NCI-H1092 treated with DMSO at 0.1 percent for 48 hours (cell line): ENCODE results near the gene ATP6V0B.

Experiments used
- DNase-seq: peaks from one replicate; lab custom pipeline; 2025; lab: John Stamatoyannopoulos, UW

ATP6V0B gene

GRCh38 chr1:43984855-43985254 is 10.1 kb downstream of the ATP6V0B start:
- DNase-seq: no peak

GRCh38 chr1:43985984-43986595 is 11.3 kb downstream of the ATP6V0B start:
- DNase-seq: no peak

- no peak for DNase-seq
Observed at GRCh38 chr1:43986712-43987111, 12.0 kb downstream of the ATP6V0B start.

DNA sequence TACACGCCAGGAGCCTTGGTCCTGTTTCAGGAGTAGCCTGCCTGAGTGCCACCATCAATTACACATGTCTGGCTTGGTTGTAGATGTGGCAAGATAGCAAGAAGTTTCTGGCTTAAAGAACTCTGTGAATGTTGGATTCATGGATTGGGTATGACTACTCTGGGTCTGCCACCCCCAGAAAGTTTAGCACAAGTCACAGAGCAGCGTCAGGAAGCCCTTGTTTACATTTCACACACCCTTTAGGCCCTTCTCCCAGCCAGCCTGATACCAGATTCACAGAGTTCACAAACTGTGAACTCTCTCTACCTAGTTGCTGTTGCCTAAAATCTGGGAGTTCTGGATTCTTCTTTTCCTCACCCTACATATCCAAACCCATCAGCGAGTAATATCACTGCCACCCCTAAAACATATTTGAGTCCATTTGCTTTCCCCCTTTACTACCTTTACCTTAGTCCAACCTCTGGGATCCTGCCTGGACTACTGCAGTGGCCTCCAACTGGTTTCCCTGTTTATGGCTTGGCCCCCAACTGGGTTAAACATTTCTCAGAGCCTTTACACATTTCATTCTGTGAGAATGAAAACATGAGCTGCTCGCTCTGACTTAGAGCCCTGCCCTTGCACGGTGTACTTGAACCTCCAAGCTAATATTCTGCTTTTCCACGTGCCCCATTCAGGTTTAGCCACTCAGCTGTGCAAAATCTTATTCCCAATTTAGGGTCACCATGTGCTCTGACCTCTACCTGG is 12.6 kb downstream of the ATP6V0B start:
- DNase-seq: no peak

DNA sequence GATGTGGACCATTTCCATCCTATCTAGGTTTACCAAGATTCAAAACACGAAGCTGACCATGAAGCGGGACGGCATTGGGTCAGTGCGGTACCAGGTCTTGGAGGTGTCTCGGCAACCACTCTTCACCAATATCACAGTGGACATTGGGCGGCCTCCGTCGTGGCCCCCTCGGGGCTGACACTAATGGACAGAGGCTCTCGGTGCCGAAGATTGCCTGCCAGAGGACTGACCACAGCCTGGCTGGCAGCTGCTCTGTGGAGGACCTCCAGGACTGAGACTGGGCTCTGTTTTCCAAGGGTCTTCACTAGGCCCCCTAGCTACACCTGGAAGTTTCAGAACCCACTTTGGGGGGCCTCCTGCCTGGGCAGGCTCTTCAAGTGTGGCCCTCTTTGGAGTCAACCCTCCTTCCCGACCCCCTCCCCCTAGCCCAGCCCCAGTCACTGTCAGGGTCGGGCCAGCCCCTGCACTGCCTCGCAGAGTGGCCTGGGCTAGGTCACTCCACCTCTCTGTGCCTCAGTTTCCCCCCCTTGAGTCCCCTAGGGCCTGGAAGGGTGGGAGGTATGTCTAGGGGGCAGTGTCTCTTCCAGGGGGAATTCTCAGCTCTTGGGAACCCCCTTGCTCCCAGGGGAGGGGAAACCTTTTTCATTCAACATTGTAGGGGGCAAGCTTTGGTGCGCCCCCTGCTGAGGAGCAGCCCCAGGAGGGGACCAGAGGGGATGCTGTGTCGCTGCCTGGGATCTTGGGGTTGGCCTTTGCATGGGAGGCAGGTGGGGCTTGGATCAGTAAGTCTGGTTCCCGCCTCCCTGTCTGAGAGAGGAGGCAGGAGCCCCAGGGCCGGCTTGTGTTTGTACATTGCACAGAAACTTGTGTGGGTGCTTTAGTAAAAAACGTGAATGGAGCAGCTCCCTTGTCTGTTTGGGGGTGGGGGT is 15.8 kb downstream of the ATP6V0B start:
- no peak for DNase-seq

- no peak for DNase-seq
Observed at GRCh38 chr1:43991200-43991475, 16.4 kb downstream of the ATP6V0B start.

DNA sequence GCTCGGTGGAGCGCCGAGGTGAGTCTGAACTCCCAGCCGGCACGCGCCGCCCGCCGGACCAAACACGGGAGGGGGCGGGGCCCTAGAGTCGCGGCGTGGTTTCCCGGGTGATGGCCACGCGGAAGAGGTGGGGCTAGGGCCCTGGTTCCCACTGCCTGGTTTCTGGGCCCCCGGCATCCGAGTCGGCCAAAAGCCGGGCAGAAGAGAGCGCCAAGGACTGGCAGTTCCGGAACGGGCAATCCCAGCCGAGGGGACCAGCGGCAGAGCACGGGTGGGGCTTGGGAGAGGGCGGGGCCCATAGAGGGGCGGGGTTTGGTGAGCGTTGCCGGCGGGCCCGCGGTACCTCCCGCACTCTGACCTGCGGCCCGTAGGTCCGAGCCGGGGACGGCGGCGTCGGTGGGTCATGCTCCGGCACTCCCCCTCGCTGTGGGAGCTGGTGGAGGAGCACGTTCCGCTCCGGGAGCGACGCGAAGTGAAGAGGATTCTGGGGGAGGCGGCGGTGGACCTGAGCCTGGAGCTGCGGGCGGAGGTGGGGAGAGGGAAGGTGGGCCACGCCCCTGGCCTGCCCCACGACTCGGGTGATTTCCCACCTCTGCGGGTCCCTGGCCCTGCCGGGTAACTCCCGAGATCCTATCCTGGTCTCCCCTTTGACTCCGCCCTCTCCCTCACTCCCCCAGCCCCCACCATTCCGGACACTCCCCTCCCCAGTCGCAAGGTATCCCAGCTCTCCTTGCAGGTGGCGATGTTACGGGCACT is 16.9 kb downstream of the ATP6V0B start, which contains the start of gene CCDC24:
Gene CCDC24, plus strand, starts transcription at position 124 of the 756 bp plus-strand sequence. Its CDS starts 280 bp downstream, at position 404.
- peak; percentile 53 for DNase-seq

- DNase-seq: no peak
Observed at GRCh38 chr1:43992232-43992995, 17.7 kb downstream of the ATP6V0B start.

DNA sequence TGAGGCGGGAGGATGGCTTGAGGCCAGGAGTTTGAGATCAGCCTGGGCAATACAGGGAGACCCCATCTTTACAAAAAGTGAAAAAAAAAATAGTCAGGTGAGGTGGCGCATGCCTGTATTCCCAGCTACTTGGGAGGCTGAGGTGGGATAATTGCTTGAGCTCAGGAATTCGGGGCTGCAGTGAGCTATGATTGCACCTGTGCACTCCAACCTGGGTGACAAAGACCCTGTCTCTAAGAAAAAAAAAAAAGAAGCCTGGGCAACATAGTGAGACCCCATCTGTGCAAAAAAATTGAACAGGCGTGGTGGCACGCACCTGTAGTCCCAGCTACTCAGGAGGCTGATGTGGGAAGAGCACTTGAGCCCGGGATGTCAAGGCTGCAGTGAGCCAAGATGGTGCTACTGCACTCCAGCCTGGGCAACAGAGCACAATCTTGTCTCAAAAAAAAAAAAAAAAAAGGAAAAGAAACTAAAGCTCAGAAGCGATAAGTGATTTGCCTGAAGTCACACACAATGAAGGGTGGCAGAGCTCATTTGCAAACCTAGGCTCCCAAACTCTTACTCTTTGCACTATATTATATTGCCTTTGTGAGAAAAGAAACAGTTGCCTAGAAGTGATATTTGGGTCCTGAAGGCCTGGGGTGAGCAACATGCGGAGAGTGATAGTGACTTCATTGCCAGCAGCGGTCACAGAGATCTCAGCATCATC is 18.6 kb downstream of the ATP6V0B start:
- no peak for DNase-seq

- no peak for DNase-seq
Observed at GRCh38 chr1:43994071-43994470, 19.3 kb downstream of the ATP6V0B start.

DNA sequence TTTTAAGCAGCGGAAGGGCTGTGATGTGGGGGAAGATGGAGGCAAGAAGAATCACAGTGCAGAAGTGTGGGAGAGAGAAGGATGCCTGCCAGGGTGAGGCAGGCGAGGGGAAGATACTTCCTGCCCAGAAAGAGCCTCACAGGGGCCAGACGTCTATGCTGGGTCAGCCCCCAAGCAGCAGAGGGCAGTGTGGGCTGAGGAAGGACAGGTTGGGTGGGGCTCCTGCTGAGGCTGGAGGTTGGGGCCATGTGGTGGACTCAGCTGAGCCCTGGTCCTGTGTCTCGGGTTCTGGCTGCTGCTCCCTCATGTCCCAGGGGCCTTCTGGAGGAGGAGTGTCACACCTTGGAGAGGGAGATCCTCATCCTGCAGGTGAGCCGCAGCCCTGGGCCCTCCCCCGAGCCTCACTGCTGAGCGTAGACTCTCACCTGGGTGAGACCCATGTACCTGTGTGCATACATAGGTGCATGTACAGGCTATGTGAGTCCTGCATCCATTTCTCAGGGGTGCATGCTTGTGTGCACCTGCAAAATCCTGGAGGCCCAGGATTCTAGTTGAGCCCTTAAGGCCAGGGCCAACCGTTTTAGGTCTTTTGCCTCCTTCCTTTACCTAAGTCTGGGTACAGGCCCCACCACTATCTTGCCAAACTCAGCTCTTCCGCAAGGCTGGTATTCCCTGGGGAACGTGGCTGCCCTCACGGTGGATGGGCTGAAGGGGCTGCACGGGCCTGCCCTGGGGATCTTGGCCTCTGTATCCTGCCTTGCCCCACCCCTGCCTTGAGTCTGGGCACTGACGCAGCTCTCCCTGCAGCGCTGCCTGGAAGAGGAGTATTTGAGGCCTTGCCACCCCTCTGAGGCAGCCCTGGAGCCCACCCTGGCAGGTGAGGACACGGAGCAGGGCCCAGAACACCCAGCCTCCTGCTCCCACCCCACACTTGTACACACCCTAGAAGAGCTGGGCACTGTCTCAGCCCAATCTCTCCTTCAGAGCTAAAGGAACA is 20.3 kb downstream of the ATP6V0B start:
- no peak for DNase-seq

DNA sequence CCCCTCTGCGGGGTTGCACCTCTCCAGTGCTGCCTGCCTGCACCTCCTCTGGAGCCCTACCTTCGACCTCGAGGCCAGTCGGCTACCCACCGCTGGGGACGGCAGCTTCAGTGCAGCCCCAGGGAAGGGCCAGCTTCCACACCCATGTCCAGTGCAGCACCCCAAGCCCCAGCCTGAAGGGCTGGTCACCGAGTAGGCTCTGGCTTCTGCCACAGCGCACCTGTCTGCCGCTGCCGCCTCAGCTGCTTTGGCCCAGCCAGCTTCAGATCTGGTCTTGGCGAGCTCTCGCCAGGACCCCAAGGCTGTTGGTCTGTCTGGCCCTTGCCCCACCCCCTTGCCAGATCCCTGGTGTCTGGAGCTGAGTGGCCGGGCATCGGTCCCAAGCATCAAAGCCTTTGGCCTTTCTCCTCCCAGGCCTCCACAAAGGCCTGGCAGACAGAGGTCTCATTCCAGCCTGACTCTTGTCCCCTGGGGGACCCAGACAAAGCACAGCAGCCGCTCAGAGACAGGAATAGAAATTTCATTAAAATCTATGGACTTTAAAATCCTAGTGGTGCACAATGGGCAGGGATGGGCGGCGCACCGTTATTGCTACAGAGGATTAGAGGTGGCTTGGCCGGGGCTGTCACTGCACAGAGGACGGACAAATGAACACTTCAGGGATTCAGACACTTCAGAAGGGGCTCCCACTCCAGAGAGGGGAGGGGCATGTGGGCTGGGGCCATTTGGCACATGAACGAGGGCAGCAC is 21.4 kb downstream of the ATP6V0B start:
- DNase-seq: no peak

DNA sequence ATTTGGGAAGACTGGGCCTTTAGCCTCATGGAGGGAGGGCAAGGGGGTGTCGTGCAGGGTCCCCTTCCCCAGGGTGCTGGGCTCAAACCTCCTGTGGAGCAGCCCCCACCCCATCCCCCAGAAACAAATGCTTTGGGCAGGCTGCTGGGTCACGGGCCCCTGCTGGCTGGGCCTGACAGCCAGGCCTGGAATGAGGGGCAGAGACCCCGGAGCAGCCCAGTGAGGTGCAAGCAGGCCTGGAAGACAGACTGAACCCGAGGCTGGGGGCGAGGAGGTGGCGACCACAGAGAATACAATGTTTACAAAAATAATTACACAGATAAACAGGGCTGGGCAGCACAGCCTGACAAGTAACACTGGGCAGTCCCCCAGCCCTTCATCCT is 22.0 kb downstream of the ATP6V0B start:
- no peak for DNase-seq

DNA sequence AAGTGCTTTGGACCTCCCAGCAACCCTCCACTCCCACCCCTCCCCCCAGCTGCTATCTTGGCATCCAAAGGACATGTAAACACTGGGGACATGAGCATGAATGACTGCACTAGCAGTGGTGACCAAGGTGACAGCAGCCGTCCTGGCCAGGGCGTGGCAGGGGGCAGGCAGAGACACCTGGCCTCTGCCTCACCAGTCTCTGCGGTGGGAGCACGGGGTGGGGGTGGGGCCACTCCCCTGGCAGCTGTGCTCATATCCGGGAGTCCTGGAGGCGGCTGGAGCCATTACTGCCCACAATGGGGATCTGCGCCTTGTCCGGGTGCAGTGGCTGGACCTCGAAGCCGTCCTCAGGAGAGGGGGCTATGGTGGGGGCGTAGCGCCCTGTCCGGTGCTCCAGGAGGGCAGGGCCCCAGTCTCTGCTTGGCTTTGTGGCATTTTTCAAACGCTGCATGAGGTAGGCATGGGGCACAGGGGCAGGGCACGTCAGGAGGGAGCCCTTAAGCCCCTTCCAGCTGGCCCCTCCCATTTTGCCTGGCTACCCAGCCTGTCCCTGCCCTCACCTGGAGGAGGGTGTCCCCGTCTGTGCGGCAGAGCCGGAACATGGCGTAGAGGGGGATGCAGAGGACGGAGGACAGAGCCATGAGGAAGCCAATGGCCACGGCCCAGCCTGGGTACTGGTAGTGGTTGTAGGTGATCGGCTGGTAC is 22.7 kb downstream of the ATP6V0B start:
- no peak for DNase-seq

GRCh38 chr1:43998000-43998378 is 23.2 kb downstream of the ATP6V0B start:
- DNase-seq: no peak

- DNase-seq: no peak
Observed at GRCh38 chr1:43999455-43999854, 24.7 kb downstream of the ATP6V0B start.

DNA sequence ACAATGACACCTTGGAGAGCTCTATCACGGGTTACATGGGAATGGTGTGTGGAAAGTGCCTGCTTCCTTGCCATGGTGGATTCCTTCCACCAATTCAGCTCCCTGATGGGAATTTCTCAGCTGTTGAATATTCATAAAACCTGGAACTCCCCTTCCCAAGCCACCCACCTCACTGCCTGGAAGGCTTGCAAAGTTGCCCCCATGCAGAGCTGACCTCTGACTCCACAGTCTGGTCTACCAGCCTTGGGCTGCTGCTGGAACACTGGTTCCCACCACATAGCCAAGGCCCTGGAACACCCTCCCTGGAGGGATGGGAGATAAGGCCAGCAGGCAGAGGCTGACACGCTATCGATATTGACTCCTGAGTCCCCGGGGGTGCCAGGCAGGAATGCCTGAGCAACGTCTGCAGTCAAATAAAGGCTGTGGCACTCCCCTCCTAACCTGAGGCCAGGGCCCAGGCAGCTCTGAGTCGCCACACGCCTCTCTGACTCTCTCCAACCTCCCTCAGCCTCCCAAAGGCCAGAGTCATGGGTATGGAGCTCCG is 25.4 kb downstream of the ATP6V0B start:
- no peak for DNase-seq

GRCh38 chr1:44002165-44002564 is 27.4 kb downstream of the ATP6V0B start:
- no peak for DNase-seq
